ENCODE data around the gene C6orf120.

The C6orf120 gene

DNA sequence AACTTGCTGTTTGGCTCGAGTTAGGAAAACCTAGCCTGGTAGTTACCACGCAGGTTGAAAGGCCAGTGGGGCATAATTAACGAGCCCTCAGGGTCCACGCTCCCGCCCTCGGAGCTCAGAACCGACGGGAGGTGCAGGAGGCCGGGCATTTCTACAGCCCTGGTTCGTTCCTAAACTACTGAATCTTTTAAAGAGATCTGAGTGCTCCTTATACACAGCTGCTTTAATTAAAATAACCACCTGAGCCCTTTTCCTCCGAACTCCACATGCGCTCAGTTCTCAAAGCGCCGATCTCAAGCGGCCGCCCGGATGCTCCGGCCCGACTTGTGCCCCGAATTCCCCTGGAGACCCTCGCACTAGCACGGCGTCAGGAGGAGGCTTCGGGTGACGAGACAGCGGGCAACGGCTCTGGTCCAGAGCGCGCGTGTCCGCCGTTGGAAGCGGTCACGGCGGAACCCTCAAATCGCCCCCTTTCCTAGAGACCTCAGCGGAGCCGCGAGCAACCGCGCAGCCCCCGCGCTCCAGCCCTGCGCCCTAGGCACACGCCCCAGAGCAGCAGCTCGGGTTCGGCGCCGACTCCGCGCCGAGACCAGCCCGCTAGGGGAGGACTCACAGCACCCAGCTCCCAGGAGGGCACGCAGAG lies 494 bp upstream of the C6orf120 start:
- TF ChIP-seq Cebpa-rat (IDR thresholded peaks at IDR 0.05) = no peak
- Histone ChIP-seq H3K27me3 (no peaks in the 10 kb centered on the region), H3K36me3 (peaks cover 33% of the 10 kb centered on the region), H3K27ac (peak overlapping the region; percentile 94), H3K4me1 (peaks cover 50% of the 10 kb centered on the region), H3K4me3 (peak overlapping the region; percentile 92), H4K20me1 (peaks cover 52% of the 10 kb centered on the region), H3K4me2 (peak overlapping the region; percentile 90), H3K9ac (peak overlapping the region; percentile 95), H3K9me3 (peaks cover 13% of the 10 kb centered on the region)

DNA sequence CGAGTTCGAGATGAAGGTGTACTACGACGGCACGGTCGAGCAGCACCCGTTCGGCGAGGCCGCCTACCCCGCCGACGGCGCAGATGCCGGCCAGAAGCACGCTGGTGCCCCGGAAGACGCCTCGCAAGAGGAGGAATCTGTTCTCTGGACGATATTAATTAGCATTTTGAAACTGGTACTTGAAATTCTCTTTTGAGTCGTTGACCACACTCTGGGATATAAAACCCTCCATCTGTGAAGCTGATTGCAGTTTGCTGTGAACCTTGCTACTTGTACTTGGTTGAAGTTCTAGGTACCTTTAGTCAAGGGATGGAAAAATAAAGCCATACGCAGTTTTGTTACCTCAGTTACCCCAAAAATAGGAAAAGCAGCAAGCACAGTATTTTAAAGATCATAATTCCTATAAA lies 917 bp downstream of the C6orf120 start:
- Histone ChIP-seq H3K27ac (peak overlapping the region; percentile 94), H4K20me1 (peaks cover 55% of the 10 kb centered on the region), H3K4me1 (peaks cover 64% of the 10 kb centered on the region), H3K27me3 (no peaks in the 10 kb centered on the region), H3K9ac (peak overlapping the region; percentile 95), H3K4me2 (peak overlapping the region; percentile 76), H3K4me3 (peak overlapping the region; percentile 92), H3K36me3 (peaks cover 23% of the 10 kb centered on the region), H3K9me3 (0 out of 2 replicates have a peak, but pooled peaks cover under 1% of the 10 kb centered on the region)
- no peak for TF ChIP-seq Cebpa-rat (IDR thresholded peaks at IDR 0.05)

DNA sequence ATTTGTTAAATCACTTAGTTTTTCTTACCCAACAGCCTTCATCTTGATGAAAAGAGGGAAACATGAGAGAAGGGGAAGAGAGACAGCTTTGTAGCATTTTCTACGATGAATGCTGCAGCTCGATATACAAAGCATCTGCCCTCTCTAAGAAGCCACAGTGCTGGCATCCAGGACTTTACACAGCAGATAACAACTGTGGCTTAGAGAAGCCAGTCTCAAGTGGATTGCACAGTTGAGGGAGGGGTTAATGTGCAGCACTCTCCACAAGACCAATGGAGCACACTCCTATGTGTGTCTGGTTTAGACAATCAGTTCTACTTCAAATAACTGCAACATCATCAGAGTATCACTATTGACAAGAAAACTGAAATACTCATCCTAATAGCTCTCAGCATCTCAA lies 5.8 kb downstream of the C6orf120 start:
- H3K27me3 ChIP-seq = no peaks in the 10 kb centered on the region
- H3K36me3 ChIP-seq = peaks cover 50% of the 10 kb centered on the region
- H3K9me3 ChIP-seq = no peaks in the 10 kb centered on the region
- no peak for TF ChIP-seq Cebpa-rat (IDR thresholded peaks at IDR 0.05)
- H3K4me2 ChIP-seq = no peak overlapping the region
- H4K20me1 ChIP-seq = peaks cover 40% of the 10 kb centered on the region
- peaks cover 51% of the 10 kb centered on the region for H3K4me1 ChIP-seq
- H3K9ac ChIP-seq = no peak overlapping the region
- H3K27ac ChIP-seq = no peak overlapping the region
- no peak overlapping the region for H3K4me3 ChIP-seq

DNA sequence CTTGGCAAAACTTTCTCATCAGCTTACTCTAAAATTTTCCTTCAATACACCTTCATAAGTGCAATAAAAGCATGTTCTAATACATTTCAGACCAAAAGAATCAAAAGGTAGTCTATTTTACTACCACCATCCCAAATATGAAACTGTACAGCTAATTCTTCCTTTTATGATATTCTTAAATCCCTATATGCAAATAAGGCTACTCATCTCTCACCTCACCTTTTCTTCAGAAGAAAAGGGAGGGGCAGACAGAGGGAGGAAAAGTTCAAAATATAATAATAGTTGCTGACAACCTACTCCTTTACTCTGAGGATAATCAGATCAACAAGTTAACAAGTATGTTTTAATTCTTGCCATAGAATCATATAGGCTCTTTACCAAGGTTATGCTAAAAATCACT lies 7.4 kb downstream of the C6orf120 start:
- no peak for TF ChIP-seq Cebpa-rat (IDR thresholded peaks at IDR 0.05)
- no peak overlapping the region for H3K4me3 ChIP-seq
- H3K27ac ChIP-seq = no peak overlapping the region
- no peaks in the 10 kb centered on the region for H3K27me3 ChIP-seq
- no peak overlapping the region for H3K9ac ChIP-seq
- H3K4me2 ChIP-seq = no peak overlapping the region
- H3K9me3 ChIP-seq = no peaks in the 10 kb centered on the region
- peaks cover 66% of the 10 kb centered on the region for H3K36me3 ChIP-seq
- H4K20me1 ChIP-seq = peaks cover 29% of the 10 kb centered on the region
- H3K4me1 ChIP-seq = peaks cover 37% of the 10 kb centered on the region

DNA sequence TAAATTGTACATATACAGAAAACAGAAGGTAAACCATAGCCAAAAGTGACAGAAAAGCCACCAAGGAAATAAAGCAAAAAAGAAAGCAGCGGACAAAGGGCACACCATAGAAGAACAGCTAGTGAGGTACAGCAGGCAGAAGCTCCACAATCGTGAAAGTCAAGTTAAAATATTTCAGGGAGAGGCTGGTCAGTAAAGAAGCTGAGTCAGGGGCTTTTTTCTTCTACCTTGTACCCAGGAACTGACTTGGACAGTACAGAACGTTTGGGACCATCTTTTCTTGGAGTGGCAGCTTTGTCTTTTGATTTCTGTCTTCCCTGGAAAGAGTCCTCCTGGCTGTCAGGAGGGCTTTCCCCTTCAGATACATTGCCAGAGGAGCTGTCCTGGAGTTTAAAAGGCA lies 8.1 kb downstream of the C6orf120 start:
- Histone ChIP-seq H3K4me2 (no peak overlapping the region), H3K9me3 (no peaks in the 10 kb centered on the region), H4K20me1 (peaks cover 29% of the 10 kb centered on the region), H3K27me3 (no peaks in the 10 kb centered on the region), H3K36me3 (peaks cover 69% of the 10 kb centered on the region), H3K4me1 (peaks cover 30% of the 10 kb centered on the region), H3K4me3 (no peak overlapping the region), H3K27ac (no peak overlapping the region), H3K9ac (no peak overlapping the region)
- no peak for TF ChIP-seq Cebpa-rat (IDR thresholded peaks at IDR 0.05)

DNA sequence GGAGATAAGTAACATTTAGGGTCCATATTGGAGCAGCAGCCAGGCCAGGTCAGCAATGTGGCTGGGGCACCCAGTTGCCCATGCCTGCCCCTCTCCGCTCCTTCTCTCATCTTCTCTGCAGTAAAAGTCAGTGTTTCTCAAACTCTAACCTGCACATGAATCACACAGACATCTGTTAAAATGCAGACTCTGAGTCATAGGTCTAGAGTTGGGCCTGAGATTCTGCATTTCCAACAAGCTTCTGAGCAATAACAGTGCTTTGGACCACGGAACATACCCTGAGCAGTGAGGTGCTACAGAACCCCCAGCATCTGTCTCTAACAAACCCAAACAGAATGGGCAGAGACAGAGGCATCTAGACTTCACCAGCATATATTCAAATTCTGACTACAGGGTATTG lies 12.3 kb downstream of the C6orf120 start:
- Histone ChIP-seq H3K27me3 (no peaks in the 10 kb centered on the region), H3K27ac (no peak overlapping the region), H3K4me3 (no peak overlapping the region), H3K9me3 (no peaks in the 10 kb centered on the region), H4K20me1 (peaks cover 38% of the 10 kb centered on the region), H3K9ac (no peak overlapping the region), H3K4me2 (no peak overlapping the region), H3K4me1 (no peaks in the 10 kb centered on the region), H3K36me3 (peaks cover 86% of the 10 kb centered on the region)
- TF ChIP-seq Cebpa-rat (IDR thresholded peaks at IDR 0.05) = no peak

DNA sequence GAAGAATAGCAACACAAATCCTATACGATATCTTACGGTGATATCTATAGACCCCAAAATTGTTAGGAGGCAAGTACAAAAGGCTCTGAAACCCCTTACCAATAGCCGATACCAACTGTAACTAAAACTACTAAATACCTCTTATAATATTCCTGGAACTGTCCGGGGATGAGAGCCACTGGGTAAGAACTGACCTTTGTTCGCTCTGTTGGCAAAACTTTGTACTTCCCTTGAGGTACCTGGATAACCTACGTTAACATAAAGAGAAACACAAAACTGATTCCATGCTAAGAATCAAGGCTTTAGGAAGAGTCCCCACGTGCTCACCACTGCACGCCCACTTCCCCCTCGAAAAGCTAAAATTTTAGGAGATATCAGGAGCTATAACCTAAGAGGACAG lies 12.7 kb downstream of the C6orf120 start:
- H3K27me3 ChIP-seq = no peaks in the 10 kb centered on the region
- no peak overlapping the region for H3K9ac ChIP-seq
- no peak for TF ChIP-seq Cebpa-rat (IDR thresholded peaks at IDR 0.05)
- no peaks in the 10 kb centered on the region for H3K4me1 ChIP-seq
- H3K9me3 ChIP-seq = no peaks in the 10 kb centered on the region
- H3K27ac ChIP-seq = no peak overlapping the region
- H3K4me3 ChIP-seq = no peak overlapping the region
- H3K36me3 ChIP-seq = peaks cover 84% of the 10 kb centered on the region
- peaks cover 43% of the 10 kb centered on the region for H4K20me1 ChIP-seq
- H3K4me2 ChIP-seq = no peak overlapping the region

DNA sequence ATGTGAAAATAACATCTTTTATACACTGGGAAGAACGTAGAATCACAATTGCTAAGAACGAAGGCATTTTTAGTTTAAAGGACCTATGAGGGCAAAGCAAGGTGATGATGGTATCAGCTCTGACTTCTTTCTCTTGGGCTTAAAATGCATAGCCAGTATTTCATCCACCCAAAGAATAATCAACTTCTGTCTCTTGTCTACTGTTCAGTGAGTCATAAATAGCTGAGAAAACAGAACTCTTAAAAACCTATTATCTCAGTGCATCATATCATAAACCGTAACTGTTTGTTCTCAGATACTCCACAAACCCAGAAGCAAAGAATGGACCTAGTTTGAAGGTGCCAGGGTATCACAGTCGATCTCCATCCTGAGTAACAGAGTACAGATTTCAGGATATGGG lies 17.2 kb downstream of the C6orf120 start:
- Histone ChIP-seq H3K9me3 (no peaks in the 10 kb centered on the region), H4K20me1 (peaks cover 81% of the 10 kb centered on the region), H3K9ac (no peak overlapping the region), H3K27me3 (no peaks in the 10 kb centered on the region), H3K4me3 (no peak overlapping the region), H3K4me1 (peaks cover 18% of the 10 kb centered on the region), H3K27ac (no peak overlapping the region), H3K4me2 (no peak overlapping the region), H3K36me3 (peaks cover 46% of the 10 kb centered on the region)
- no peak for TF ChIP-seq Cebpa-rat (IDR thresholded peaks at IDR 0.05)

DNA sequence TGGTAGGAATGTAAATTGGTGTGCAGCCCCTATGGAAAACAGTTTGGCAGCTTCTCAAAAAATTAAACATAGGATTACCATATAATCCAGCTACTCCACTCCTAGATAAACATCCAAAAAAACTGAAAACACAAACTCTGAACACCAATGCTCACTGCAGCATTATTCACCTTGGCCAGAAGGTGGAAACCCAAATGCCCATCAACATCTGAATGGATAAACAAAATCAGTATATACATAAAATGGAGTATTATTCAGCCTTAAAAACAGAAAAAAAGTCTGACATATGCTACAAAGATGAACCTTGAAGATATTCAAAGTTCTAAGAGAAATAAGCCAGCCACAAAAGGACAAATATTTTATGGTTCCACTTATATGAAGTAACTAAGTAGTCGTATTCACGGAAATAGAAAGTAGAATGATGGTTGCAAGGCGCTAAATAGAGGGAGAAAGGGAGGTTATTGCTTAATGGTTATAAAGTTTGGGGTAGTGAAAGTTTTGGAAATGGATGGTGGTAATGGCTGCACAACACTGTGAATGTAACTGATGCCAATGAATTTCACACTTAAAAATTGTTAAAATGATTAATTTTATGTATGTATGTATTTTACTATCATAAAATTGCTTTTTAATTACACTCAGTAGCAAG lies 18.4 kb downstream of the C6orf120 start:
- peaks cover 21% of the 10 kb centered on the region for H3K4me1 ChIP-seq
- no peak overlapping the region for H3K27ac ChIP-seq
- H3K4me3 ChIP-seq = no peak overlapping the region
- H4K20me1 ChIP-seq = peaks cover 69% of the 10 kb centered on the region
- no peak overlapping the region for H3K9ac ChIP-seq
- no peak for TF ChIP-seq Cebpa-rat (IDR thresholded peaks at IDR 0.05)
- no peak overlapping the region for H3K4me2 ChIP-seq
- peaks cover 34% of the 10 kb centered on the region for H3K36me3 ChIP-seq
- no peaks in the 10 kb centered on the region for H3K9me3 ChIP-seq
- no peaks in the 10 kb centered on the region for H3K27me3 ChIP-seq

DNA sequence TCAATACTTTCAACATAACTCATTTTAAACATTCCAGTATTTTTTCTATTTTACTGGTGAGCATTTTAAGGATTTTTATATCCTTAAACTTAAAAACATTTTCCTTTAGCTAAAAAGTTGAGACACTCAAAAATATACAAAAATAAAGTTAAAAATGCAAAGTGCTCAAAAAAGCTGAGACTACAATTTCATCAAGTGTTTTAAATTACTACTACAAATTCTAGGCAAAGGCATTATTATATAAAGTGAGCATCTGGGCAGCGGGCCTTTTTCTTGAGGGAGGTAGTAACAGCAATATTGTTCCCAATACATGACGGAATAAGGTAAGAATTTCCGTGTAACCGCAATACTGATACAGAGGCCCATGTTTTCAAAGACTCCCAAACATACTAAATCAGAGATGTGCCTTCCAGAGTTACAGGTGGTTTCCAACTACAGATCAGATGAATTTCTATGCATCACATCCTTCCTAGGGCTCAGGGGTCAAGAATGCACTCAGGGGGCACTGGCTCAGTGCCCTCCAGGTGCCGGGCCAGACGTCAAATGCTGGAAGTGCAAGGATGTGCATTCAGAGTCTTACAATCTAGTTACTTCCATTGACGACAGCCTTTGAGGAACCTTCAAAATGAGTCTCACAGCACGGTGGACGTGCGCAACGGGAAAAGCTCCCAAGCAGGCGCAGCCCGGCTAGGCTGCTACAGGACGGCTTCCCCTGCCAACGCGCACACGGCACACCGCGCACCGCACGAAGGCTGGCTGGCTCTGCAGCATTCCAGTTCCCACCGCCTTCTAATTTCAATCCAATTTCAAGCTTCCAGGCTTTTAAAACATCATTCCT lies 20.7 kb downstream of the C6orf120 start:
- peaks cover 56% of the 10 kb centered on the region for H4K20me1 ChIP-seq
- H3K4me1 ChIP-seq = peaks cover 31% of the 10 kb centered on the region
- peak overlapping the region; percentile 95; the same call in 1 of the 2 replicates for H3K27ac ChIP-seq
- peak overlapping the region; percentile 92 for H3K4me2 ChIP-seq
- H3K27me3 ChIP-seq = no peaks in the 10 kb centered on the region
- no peaks in the 10 kb centered on the region for H3K9me3 ChIP-seq
- H3K9ac ChIP-seq = peak overlapping the region; percentile 91
- TF ChIP-seq Cebpa-rat (IDR thresholded peaks at IDR 0.05) = no peak
- peak overlapping the region; percentile 86 for H3K4me3 ChIP-seq
- H3K36me3 ChIP-seq = peaks cover 13% of the 10 kb centered on the region
